Neural crest cell (in vitro differentiated cells): Measurements from ENCODE around the gene PCGF1. TPM values are rescaled to one million over a fixed set of nuclear protein-coding genes. Genes with fewer than 3 reads are reported as not detected.
A peak's percentile ranks its signal among the peaks of the same experiment; 100 is the strongest.

ENCODE experiments used
- DNase-seq: peaks from one replicate; pipeline ENCODE4 v3.0.0; 2021; ENCODE audit warnings: low read depth, mixed read lengths, low spot score
- H3K27ac Mint-ChIP-seq: one replicate; pipeline ENCODE4 v1.8.0; 2021; ENCODE audit warnings: mild to moderate bottlenecking, mixed read lengths; ENCODE audit not compliant: unreplicated experiment
- H3K27me3 Mint-ChIP-seq: 2 replicates; pipeline ENCODE4 v1.8.0; 2021; ENCODE audit warnings: low read depth, mild to moderate bottlenecking, mixed read lengths
- H3K36me3 Mint-ChIP-seq: 2 replicates; pipeline ENCODE4 v1.8.0; 2021; ENCODE audit warnings: low read depth, mild to moderate bottlenecking, mixed read lengths
- H3K4me1 Mint-ChIP-seq: 2 replicates; pipeline ENCODE4 v1.8.0; 2021; ENCODE audit warnings: mixed read lengths
- H3K4me3 Mint-ChIP-seq: one replicate; pipeline ENCODE4 v1.8.0; 2021; ENCODE audit warnings: mild to moderate bottlenecking, mixed read lengths
- H3K9me3 Mint-ChIP-seq: 2 replicates; pipeline ENCODE4 v1.8.0; 2021; ENCODE audit warnings: mixed read lengths
- total RNA-seq: library from RNA; stranded (reverse); gene quantifications from 2 replicates; pipeline ENCODE4 v1.2.1, GENCODE V29; 2021
- TF ChIP-seq, protein P1 (sequence below): fragments of 200-600 bp; sonication (generic); conservative IDR thresholded peaks from 2 replicates; pipeline ENCODE4 v1.5.0; 2021; ENCODE audit warnings: antibody characterized with exemption, mild to moderate bottlenecking

The PCGF1 gene
- total RNA-seq, 1 donor from 2014 or later: 30.0 TPM

DNA sequence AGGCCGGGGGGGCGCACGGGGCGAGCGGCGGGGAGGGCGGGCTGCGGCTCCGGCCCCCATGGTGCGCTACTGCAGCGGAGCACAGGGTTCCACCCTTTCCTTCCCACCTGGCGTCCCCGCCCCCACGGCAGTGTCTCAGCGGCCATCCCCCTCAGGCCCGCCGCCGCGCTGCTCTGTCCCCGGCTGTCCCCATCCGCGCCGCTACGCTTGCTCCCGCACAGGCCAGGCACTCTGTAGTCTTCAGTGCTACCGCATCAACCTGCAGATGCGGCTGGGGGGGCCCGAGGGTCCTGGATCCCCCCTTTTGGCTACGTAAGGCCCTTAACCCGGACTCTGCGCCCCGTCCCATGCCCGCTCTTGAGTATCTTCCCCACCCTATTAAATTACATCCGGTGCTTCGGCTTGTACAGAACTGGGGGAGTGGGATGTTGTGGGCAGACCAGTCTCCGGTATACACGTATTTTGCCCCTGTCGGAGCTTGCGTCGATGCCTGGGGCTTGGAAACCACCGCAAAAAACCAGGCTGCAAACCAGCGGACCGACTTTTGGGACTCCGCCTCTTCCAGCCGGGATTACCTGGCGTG, 49.9 kb downstream of the PCGF1 start:
- peaks cover 46% of the 10 kb centered on the region for H3K4me1 Mint-ChIP-seq
- no peaks in the 10 kb centered on the region for H3K9me3 Mint-ChIP-seq
- DNase-seq: peak; percentile 47
- H3K27me3 Mint-ChIP-seq: peaks cover 9% of the 10 kb centered on the region
- peak overlapping the region; percentile 94 for H3K4me3 Mint-ChIP-seq
- peak overlapping the region; percentile 73 for H3K27ac Mint-ChIP-seq
- TF ChIP-seq, protein P1, sequence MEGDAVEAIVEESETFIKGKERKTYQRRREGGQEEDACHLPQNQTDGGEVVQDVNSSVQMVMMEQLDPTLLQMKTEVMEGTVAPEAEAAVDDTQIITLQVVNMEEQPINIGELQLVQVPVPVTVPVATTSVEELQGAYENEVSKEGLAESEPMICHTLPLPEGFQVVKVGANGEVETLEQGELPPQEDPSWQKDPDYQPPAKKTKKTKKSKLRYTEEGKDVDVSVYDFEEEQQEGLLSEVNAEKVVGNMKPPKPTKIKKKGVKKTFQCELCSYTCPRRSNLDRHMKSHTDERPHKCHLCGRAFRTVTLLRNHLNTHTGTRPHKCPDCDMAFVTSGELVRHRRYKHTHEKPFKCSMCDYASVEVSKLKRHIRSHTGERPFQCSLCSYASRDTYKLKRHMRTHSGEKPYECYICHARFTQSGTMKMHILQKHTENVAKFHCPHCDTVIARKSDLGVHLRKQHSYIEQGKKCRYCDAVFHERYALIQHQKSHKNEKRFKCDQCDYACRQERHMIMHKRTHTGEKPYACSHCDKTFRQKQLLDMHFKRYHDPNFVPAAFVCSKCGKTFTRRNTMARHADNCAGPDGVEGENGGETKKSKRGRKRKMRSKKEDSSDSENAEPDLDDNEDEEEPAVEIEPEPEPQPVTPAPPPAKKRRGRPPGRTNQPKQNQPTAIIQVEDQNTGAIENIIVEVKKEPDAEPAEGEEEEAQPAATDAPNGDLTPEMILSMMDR: no peak
- H3K36me3 Mint-ChIP-seq: peaks cover 5% of the 10 kb centered on the region

DNA sequence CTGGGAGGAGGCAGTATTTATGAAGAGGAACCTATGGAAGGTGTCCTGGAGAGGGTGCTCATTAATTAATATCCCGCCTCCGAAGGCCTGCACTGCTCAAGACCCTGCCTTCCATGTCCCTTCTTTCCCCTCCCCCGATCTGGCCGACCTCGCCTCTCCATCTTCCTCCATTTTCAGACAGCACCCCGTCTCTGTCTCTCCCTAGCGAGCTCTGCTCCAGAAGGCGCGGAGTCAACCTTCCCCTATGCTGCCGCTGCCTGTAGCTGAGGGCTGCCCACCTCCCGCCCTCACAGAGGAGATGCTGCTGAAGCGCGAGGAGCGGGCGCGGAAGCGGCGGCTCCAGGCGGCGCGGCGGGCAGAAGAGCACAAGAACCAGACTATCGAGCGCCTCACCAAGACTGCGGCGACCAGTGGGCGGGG, 50.4 kb downstream of the PCGF1 start:
- peak overlapping the region; percentile 94 for H3K4me3 Mint-ChIP-seq
- H3K27me3 Mint-ChIP-seq: peaks cover 9% of the 10 kb centered on the region
- TF ChIP-seq, protein P1: no peak
- H3K27ac Mint-ChIP-seq: no peak overlapping the region
- peaks cover 46% of the 10 kb centered on the region for H3K4me1 Mint-ChIP-seq
- DNase-seq: no peak
- H3K36me3 Mint-ChIP-seq: peaks cover 3% of the 10 kb centered on the region
- H3K9me3 Mint-ChIP-seq: no peaks in the 10 kb centered on the region

Other genes with a start within 250 kb of the PCGF1 start
- gene SLC4A5, start 164.3 kb downstream of the PCGF1 start, total RNA-seq: 1.3 and 3.0 TPM in 2 replicates
- 198 and 202 TPM in 2 replicates for gene DCTN1, start 127.4 kb downstream of the PCGF1 start, total RNA-seq
- 7.3 and 7.9 TPM in 2 replicates for gene C2orf81, start 86.1 kb downstream of the PCGF1 start, total RNA-seq
- gene WDR54, start 86.0 kb downstream of the PCGF1 start, total RNA-seq: 56.9 and 57.8 TPM in 2 replicates
- gene RTKN, start 65.8 kb downstream of the PCGF1 start, total RNA-seq: 61.2 and 62.0 TPM in 2 replicates
- 31.3 and 33.1 TPM in 2 replicates for gene INO80B, start 52.6 kb downstream of the PCGF1 start, total RNA-seq
- gene WBP1, start 49.3 kb downstream of the PCGF1 start, total RNA-seq: 86.7 and 89.7 TPM in 2 replicates
- gene MOGS, start 42.3 kb downstream of the PCGF1 start, total RNA-seq: 53.7 and 56.1 TPM in 2 replicates
- 72.4 and 74.6 TPM in 2 replicates for gene MRPL53, start 35.0 kb downstream of the PCGF1 start, total RNA-seq
- 34.7 and 35.0 TPM in 2 replicates for gene CCDC142, start 24.7 kb downstream of the PCGF1 start, total RNA-seq
- 29.6 and 31.6 TPM in 2 replicates for gene TTC31, start 24.6 kb downstream of the PCGF1 start, total RNA-seq
- gene LBX2, start 8.1 kb downstream of the PCGF1 start, total RNA-seq: 0.28 TPM in 1 of 2 replicates, not detected in the other
- not detected in 2 replicates for gene TLX2, start 6.8 kb upstream of the PCGF1 start, total RNA-seq
- gene DQX1, start 18.5 kb upstream of the PCGF1 start, total RNA-seq: 0.49 and 0.77 TPM in 2 replicates
- gene AUP1, start 22.0 kb upstream of the PCGF1 start, total RNA-seq: 110 and 113 TPM in 2 replicates
- 44.7 and 45.4 TPM in 2 replicates for gene HTRA2, start 22.2 kb upstream of the PCGF1 start, total RNA-seq
- gene LOXL3, start 46.2 kb upstream of the PCGF1 start, total RNA-seq: 28.3 and 30.2 TPM in 2 replicates
- 22.4 TPM in 2 replicates for gene DOK1, start 47.0 kb upstream of the PCGF1 start, total RNA-seq
- gene M1AP, start 140.6 kb upstream of the PCGF1 start, total RNA-seq: 0.45 and 0.77 TPM in 2 replicates
- 11.0 and 12.4 TPM in 2 replicates for gene SEMA4F, start 146.6 kb upstream of the PCGF1 start, total RNA-seq